ENCODE results near the gene SCRN1.

The SCRN1 gene

GRCh38 chr7:29945259-29945809 is 44.3 kb downstream of the SCRN1 start:
- TF ChIP-seq SPI1 (IDR thresholded peaks at IDR 0.05; ENCODE audit: borderline replicate concordance, low read depth) (no peak), REST (IDR thresholded peaks at IDR 0.05; ENCODE audit: insufficient replicate concordance, low read depth) (no peak), CTCF (IDR thresholded peaks at IDR 0.05; ENCODE audit: insufficient read depth, low read length) (no peak), GABPA (IDR thresholded peaks at IDR 0.05; ENCODE audit: low read depth) (no peak), POLR2AphosphoS5 (IDR thresholded peaks at IDR 0.05; ENCODE audit: low read depth) (no peak)
- no peak overlapping the region for H3K4me3 ChIP-seq (replicated peaks; ENCODE audit: insufficient read depth, low read length)
- no peaks in the 10 kb centered on the region for H3K27me3 ChIP-seq (ENCODE audit: insufficient read depth, poor library complexity, severe bottlenecking)
- no peak overlapping the region for H3K27ac ChIP-seq (replicated peaks)
- no peak for DNase-seq (ENCODE audit: low read depth in 1 of 2, low spot score in 1 of 2)

- Histone ChIP-seq H3K27ac (replicated peaks) (no peak overlapping the region), H3K27me3 (ENCODE audit: insufficient read depth, poor library complexity, severe bottlenecking) (no peaks in the 10 kb centered on the region), H3K4me3 (replicated peaks; ENCODE audit: insufficient read depth, low read length) (no peak overlapping the region)
- no peak for DNase-seq (ENCODE audit: low read depth in 1 of 2, low spot score in 1 of 2)
- TF ChIP-seq REST (IDR thresholded peaks at IDR 0.05; ENCODE audit: insufficient replicate concordance, low read depth) (no peak), SPI1 (IDR thresholded peaks at IDR 0.05; ENCODE audit: borderline replicate concordance, low read depth) (no peak), CTCF (IDR thresholded peaks at IDR 0.05; ENCODE audit: insufficient read depth, low read length) (no peak), GABPA (IDR thresholded peaks at IDR 0.05; ENCODE audit: low read depth) (no peak), POLR2AphosphoS5 (IDR thresholded peaks at IDR 0.05; ENCODE audit: low read depth) (no peak)
Observed at GRCh38 chr7:29940199-29940598, 49.4 kb downstream of the SCRN1 start.

GRCh38 chr7:29937132-29937531 is 52.5 kb downstream of the SCRN1 start:
- Histone ChIP-seq H3K27ac (replicated peaks) (no peak overlapping the region), H3K4me3 (replicated peaks; ENCODE audit: insufficient read depth, low read length) (no peak overlapping the region), H3K27me3 (ENCODE audit: insufficient read depth, poor library complexity, severe bottlenecking) (no peaks in the 10 kb centered on the region)
- DNase-seq (ENCODE audit: low read depth in 1 of 2, low spot score in 1 of 2), result no peak
- no peak for TF ChIP-seq POLR2AphosphoS5 (IDR thresholded peaks at IDR 0.05; ENCODE audit: low read depth)
- TF ChIP-seq REST (IDR thresholded peaks at IDR 0.05; ENCODE audit: insufficient replicate concordance, low read depth), result no peak
- TF ChIP-seq CTCF (IDR thresholded peaks at IDR 0.05; ENCODE audit: insufficient read depth, low read length), result no peak
- TF ChIP-seq SPI1 (IDR thresholded peaks at IDR 0.05; ENCODE audit: borderline replicate concordance, low read depth), result no peak
- no peak for TF ChIP-seq GABPA (IDR thresholded peaks at IDR 0.05; ENCODE audit: low read depth)
